Activated B cell treated with CpG ODN at 0.5 μM for 24 hours (primary cell): ENCODE measurements around the gene ATP2B2. TPM values are rescaled to one million over a fixed set of nuclear protein-coding genes. Genes with fewer than 3 reads are reported as not detected.

Source experiments
- ATAC-seq: fragments of 200-7000 bp; cut with Tn5 transposase; one replicate; pipeline ENCODE4 v1.10.0; 2021; ENCODE audit warnings: low read depth, mild to moderate bottlenecking, moderate library complexity
- CTCF ChIA-PET: fragments of 350-600 bp; sonication (Branson Sonifier 250); formaldehyde crosslinking; loops from one replicate; lab custom pipeline; 2021; ENCODE audit warnings: antibody characterized with exemption; lab: Charles Lee
- POLR2A ChIA-PET: fragments of 350-600 bp; sonication (Branson Sonifier 250); formaldehyde crosslinking; loops from one replicate; lab custom pipeline; 2021; ENCODE audit warnings: antibody characterized with exemption; lab: Charles Lee
- DNase-seq: peaks from one replicate; pipeline ENCODE4 v3.0.0; 2022
- H3K27ac Mint-ChIP-seq: one replicate; pipeline ENCODE4 v1.8.0; 2020; ENCODE audit warnings: mixed read lengths
- H3K27me3 Mint-ChIP-seq: one replicate; pipeline ENCODE4 v1.8.0; 2021; ENCODE audit warnings: mixed read lengths
- H3K36me3 Mint-ChIP-seq: one replicate; pipeline ENCODE4 v1.8.0; 2021; ENCODE audit warnings: low read depth, mixed read lengths
- H3K4me1 Mint-ChIP-seq: one replicate; pipeline ENCODE4 v1.8.0; 2021; ENCODE audit warnings: mixed read lengths
- H3K4me3 Mint-ChIP-seq: one replicate; pipeline ENCODE4 v1.8.0; 2020; ENCODE audit warnings: mild to moderate bottlenecking, mixed read lengths
- H3K9me3 Mint-ChIP-seq: one replicate; pipeline ENCODE4 v1.8.0; 2020; ENCODE audit warnings: mixed read lengths
- intact Hi-C: fragments of 100-400 bp; cut with micrococcal nuclease; formaldehyde crosslinking; loops from one replicate; pipeline ENCODE4 v1.15.1; 2024
- total RNA-seq: library from RNA; stranded (reverse); gene quantifications from 2 replicates; pipeline ENCODE4 v1.2.3, GENCODE V29; 2022
- TF ChIP-seq, protein P1 (sequence below): fragments of 200-600 bp; IDR thresholded peaks from one replicate; pipeline ENCODE4 v1.8.0; 2022; ENCODE audit warnings: antibody characterized with exemption, mild to moderate bottlenecking

The ATP2B2 gene
- total RNA-seq, 1 donor from 2014 or later, result not detected

DNA sequence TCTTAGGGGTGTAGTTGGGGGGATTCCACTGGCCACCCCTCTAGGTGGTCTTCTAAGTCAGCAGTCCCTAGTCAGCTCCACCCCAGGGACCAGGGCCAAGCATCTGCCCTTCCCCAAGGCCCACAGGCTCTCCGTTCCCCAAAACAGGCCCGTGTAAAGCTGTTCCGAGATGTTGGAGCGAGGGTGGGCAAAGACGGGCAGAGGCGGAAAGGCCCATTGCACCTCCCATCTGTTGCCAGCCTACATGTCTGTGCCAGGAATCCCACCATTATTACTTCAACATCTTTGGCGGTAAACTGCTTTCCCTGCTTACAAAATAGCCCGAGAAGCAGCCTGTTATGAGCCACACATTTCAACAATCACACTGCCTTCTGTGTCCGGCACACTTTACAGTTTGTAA is 1.9 kb upstream of the ATP2B2 start:
- Mint-ChIP-seq H3K36me3 (no peaks in the 10 kb centered on the region), H3K4me3 (no peak overlapping the region), H3K27me3 (peaks cover 17% of the 10 kb centered on the region), H3K27ac (no peak overlapping the region), H3K9me3 (no peaks in the 10 kb centered on the region), H3K4me1 (peaks cover 7% of the 10 kb centered on the region)
- intact Hi-C loops, result no loop called here
- TF ChIP-seq, protein P1, sequence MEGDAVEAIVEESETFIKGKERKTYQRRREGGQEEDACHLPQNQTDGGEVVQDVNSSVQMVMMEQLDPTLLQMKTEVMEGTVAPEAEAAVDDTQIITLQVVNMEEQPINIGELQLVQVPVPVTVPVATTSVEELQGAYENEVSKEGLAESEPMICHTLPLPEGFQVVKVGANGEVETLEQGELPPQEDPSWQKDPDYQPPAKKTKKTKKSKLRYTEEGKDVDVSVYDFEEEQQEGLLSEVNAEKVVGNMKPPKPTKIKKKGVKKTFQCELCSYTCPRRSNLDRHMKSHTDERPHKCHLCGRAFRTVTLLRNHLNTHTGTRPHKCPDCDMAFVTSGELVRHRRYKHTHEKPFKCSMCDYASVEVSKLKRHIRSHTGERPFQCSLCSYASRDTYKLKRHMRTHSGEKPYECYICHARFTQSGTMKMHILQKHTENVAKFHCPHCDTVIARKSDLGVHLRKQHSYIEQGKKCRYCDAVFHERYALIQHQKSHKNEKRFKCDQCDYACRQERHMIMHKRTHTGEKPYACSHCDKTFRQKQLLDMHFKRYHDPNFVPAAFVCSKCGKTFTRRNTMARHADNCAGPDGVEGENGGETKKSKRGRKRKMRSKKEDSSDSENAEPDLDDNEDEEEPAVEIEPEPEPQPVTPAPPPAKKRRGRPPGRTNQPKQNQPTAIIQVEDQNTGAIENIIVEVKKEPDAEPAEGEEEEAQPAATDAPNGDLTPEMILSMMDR, result no peak
- POLR2A ChIA-PET, result no interaction called here
- no peak for ATAC-seq
- CTCF ChIA-PET, result no interaction called here
- no peak for DNase-seq

DNA sequence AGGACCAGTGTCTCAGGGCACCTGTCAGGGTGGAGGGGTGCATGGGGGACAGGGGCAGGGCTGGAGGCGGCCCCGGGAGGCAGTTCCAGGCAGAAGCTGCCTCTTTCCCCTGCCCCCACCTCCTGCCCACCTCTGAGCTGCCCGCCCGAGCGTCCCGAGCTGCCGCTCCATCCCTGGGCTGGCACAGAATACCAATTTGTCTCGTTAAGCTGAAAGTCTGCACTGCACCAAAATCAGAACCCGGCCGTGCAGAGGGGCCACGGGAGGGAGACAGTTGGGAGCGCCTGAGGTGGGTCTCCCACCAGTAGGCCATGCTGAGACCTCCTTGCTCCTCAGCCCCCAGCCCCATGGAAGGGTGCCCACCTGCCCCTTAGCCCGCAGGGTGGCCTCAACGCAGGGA is 1.3 kb upstream of the ATP2B2 start:
- H3K27ac Mint-ChIP-seq, result no peak overlapping the region
- ChIA-PET POLR2A (no interaction called here), CTCF (no interaction called here)
- no peaks in the 10 kb centered on the region for H3K36me3 Mint-ChIP-seq
- no peak overlapping the region for H3K4me3 Mint-ChIP-seq
- no peaks in the 10 kb centered on the region for H3K9me3 Mint-ChIP-seq
- no peak for ATAC-seq
- peaks cover 14% of the 10 kb centered on the region for H3K27me3 Mint-ChIP-seq
- no peak for DNase-seq
- TF ChIP-seq, protein P1, result no peak
- H3K4me1 Mint-ChIP-seq, result peaks cover 7% of the 10 kb centered on the region
- intact Hi-C loops, result no loop called here

- intact Hi-C loops, result no loop called here
- TF ChIP-seq, protein P1, result no peak
- no peak for DNase-seq
- ATAC-seq, result no peak
- H3K36me3 Mint-ChIP-seq, result no peaks in the 10 kb centered on the region
- POLR2A ChIA-PET, result interaction anchor here (0.8 kb wide), 1 partner anchor 117 kb away, joined by 3 read pairs; no protein-coding TSS in a partner anchor
- CTCF ChIA-PET, result interaction anchor here (1.2 kb wide), 1 partner anchor 162 kb away, joined by 4 read pairs; no protein-coding TSS in a partner anchor
- H3K27me3 Mint-ChIP-seq, result peaks cover 13% of the 10 kb centered on the region
- H3K27ac Mint-ChIP-seq, result no peak overlapping the region
- H3K4me3 Mint-ChIP-seq, result peak overlapping the region; percentile 32
- peaks cover 7% of the 10 kb centered on the region for H3K4me1 Mint-ChIP-seq
- no peaks in the 10 kb centered on the region for H3K9me3 Mint-ChIP-seq
Measured at GRCh38 chr3:10505791-10506585, 602 bp upstream of the ATP2B2 start.

DNA sequence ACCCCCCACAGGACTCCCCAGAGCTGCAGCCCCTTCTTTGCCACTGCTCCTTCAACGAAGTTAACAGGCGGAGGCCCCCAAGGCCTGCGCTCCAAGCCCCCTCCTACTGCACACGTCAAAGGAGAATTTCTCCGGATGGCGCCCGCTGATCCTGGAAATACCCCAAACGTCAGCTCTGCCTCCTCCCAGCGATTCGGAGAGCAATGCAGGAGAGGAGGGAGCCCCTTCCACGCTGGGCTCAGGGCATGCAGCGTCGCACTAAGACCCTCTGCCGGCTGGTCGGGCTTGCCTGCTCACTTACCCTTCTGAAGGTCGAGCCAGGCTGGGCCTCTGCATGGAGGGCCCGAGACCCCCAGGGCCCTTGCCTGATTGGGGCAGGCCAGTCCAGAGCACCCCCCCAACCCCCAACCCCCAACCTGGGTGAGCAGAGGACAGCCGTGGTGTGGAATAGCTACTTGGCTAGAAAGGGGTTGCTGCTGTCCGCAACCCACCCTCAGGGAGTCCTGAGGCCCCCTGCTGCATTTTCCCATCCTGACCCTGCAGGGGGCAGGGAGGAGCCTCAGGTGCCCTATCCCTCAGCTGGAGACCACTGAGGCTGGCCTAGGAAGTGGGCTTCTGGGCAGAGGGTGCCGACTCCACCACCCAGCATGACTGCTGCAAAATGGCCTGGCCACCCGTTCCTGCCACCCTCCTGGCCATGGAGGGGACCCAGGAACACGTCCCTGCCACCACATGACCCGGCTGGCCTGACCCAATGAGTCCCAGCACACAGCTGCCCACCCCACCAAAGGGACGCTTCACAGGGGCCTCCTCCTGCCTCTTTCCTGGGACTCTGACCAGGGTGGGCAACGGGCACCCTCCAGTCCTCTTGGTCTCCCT is 976 bp downstream of the ATP2B2 start:
- CTCF ChIA-PET, result interaction anchor here (1.2 kb wide), 1 partner anchor 161 kb away, joined by 4 read pairs; no protein-coding TSS in a partner anchor
- H3K27me3 Mint-ChIP-seq, result peaks cover 19% of the 10 kb centered on the region
- H3K27ac Mint-ChIP-seq, result no peak overlapping the region
- H3K4me3 Mint-ChIP-seq, result no peak overlapping the region
- DNase-seq (no peak), ATAC-seq (no peak)
- TF ChIP-seq, protein P1, result no peak
- H3K4me1 Mint-ChIP-seq, result peaks cover 7% of the 10 kb centered on the region
- H3K36me3 Mint-ChIP-seq, result no peaks in the 10 kb centered on the region
- POLR2A ChIA-PET, result interaction anchor here (0.8 kb wide), 1 partner anchor 115 kb away, joined by 3 read pairs; no protein-coding TSS in a partner anchor
- H3K9me3 Mint-ChIP-seq, result no peaks in the 10 kb centered on the region
- intact Hi-C loops, result no loop called here
